GM12878 (cell line): Measurements from ENCODE around the gene JTB. TPM values are rescaled to one million over a fixed set of nuclear protein-coding genes. Genes with fewer than 3 reads are reported as not detected.

Source experiments
- ATAC-seq: fragments of 200-7000 bp; cut with Tn5 transposase; 3 replicates; pipeline ENCODE4 v1.9.1; 2020; ENCODE audit warnings: mild to moderate bottlenecking, moderate library complexity
- BruUV-seq: library from RNA; stranded (reverse); fragments of 400-500 nt; replicated peaks from 2 replicates; lab custom pipeline; 2021; lab: Mats Ljungman, UMichigan
- CTCF ChIA-PET: fragments of 300-600 bp; sonication (Branson Sonifier 250); formaldehyde crosslinking; extraction: SDS; loops from one replicate; lab custom pipeline; 2021; ENCODE audit warnings: inconsistent platforms; lab: Yijun Ruan, JAX
- POLR2A ChIA-PET: fragments of 350-600 bp; formaldehyde crosslinking; extraction: SDS; loops from one replicate; lab custom pipeline; 2021; ENCODE audit warnings: inconsistent platforms; lab: Charles Lee
- RAD21 ChIA-PET: fragments of 300-600 bp; sonication (Branson Sonifier 250); formaldehyde crosslinking; loops from one replicate; lab custom pipeline; 2023; ENCODE audit warnings: antibody characterized with exemption; ENCODE audit not compliant: unreplicated experiment; lab: Charles Lee
- SMC1A ChIA-PET: fragments of 300-600 bp; sonication (Branson Sonifier 250); formaldehyde crosslinking; loops from one replicate; lab custom pipeline; 2023; ENCODE audit not compliant: unreplicated experiment, uncharacterized antibody; lab: Charles Lee
- DNase-seq: peaks from one replicate; pipeline ENCODE4 v3.0.0-alpha.2; 2011; ENCODE audit warnings: low read depth, low spot score
- FAIRE-seq: peaks from 3 replicates; lab custom pipeline; 2011; peaks lifted over from hg19 to GRCh38; lab: Jason Lieb, UNC
- H2AFZ ChIP-seq: 2 replicates; pipeline ENCODE4 v1.6.0; 2011; ENCODE audit warnings: low read depth, low read length, control low read depth; ENCODE audit not compliant: control insufficient read depth
- H3K27ac ChIP-seq: 2 replicates; pipeline ENCODE4 v1.5.1; 2011; ENCODE audit warnings: control low read depth; ENCODE audit not compliant: control insufficient read depth, insufficient read depth
- H3K27me3 ChIP-seq, 2 experiments: replicated peaks in 1 of 2; 2 replicates each; pipeline versions ENCODE4 v1.6.0 to v1.6.1; 2011; ENCODE audit warnings: low read length in 1 of 2; ENCODE audit not compliant: control insufficient read depth in 2 of 2, insufficient read depth in 2 of 2
- H3K36me3 ChIP-seq, 2 experiments: 2 replicates each; pipeline ENCODE4 v1.5.1; 2011; ENCODE audit warnings: low read length in 1 of 2; ENCODE audit not compliant: control insufficient read depth in 2 of 2, insufficient read depth in 2 of 2
- H3K4me1 ChIP-seq: 2 replicates; pipeline ENCODE4 v1.6.1; 2011; ENCODE audit warnings: mild to moderate bottlenecking, low read length, moderate library complexity, mixed read lengths; ENCODE audit not compliant: control insufficient read depth, insufficient read depth
- H3K4me2 ChIP-seq: 2 replicates; pipeline ENCODE4 v1.6.0; 2011; ENCODE audit warnings: control low read depth; ENCODE audit not compliant: control insufficient read depth, insufficient read depth
- H3K4me3 ChIP-seq: fragments of 200-600 bp; sonication (generic); 2 replicates; pipeline ENCODE4 v1.5.1; 2016
- H3K79me2 ChIP-seq: 2 replicates; pipeline ENCODE4 v1.6.0; 2011; ENCODE audit warnings: low read length; ENCODE audit not compliant: control insufficient read depth, insufficient read depth
- H3K9ac ChIP-seq: 2 replicates; pipeline ENCODE4 v1.8.0; 2011; ENCODE audit warnings: low read length, control low read depth, mixed read lengths; ENCODE audit not compliant: control insufficient read depth, insufficient read depth
- H3K9me3 ChIP-seq: replicated peaks from 3 replicates; pipeline ENCODE4 v1.5.1; 2011; ENCODE audit warnings: mild to moderate bottlenecking, low read length; ENCODE audit not compliant: control insufficient read depth, insufficient read depth
- H4K20me1 ChIP-seq: 2 replicates; pipeline ENCODE4 v1.6.0; 2011; ENCODE audit not compliant: control insufficient read depth, insufficient read depth
- CBFB ChIP-seq: IDR thresholded peaks from 2 replicates; pipeline ENCODE4 v1.6.1; 2016; ENCODE audit warnings: antibody characterized with exemption, low read depth
- CHD1 ChIP-seq: IDR thresholded peaks from 2 replicates; pipeline ENCODE4 v1.6.1; 2012; ENCODE audit warnings: low read depth, low read length, improper control_type of control experiment
- EGR1 ChIP-seq, 2 experiments: IDR thresholded peaks; 1 replicate in 1 of 2; 2 replicates in 1 of 2; pipeline ENCODE4 v1.6.1; 2011 to 2012; ENCODE audit warnings: low read depth in 2 of 2, low read length in 2 of 2, borderline replicate concordance in 1 of 2, mild to moderate bottlenecking in 1 of 2, moderate library complexity in 1 of 2
- EP300 ChIP-seq, 2 experiments: fragments of 150-350 bp in 1 of 2; IDR thresholded peaks; 2 replicates each; pipeline ENCODE4 v1.6.1; 2011 to 2012; ENCODE audit warnings: low read depth in 2 of 2, low read length in 2 of 2, borderline replicate concordance in 1 of 2, improper control_type of control experiment in 1 of 2, inconsistent platforms in 1 of 2; ENCODE audit not compliant: control insufficient read depth in 1 of 2
- HDGF ChIP-seq: fragments of 450-650 bp; IDR thresholded peaks from 2 replicates; pipeline ENCODE4 v1.6.1; 2016; ENCODE audit warnings: antibody characterized with exemption
- IKZF1 ChIP-seq: fragments of 450-650 bp; conservative IDR thresholded peaks from 2 replicates; pipeline ENCODE4 v1.6.1; 2017; ENCODE audit warnings: antibody characterized with exemption, mild to moderate bottlenecking
- JUNB ChIP-seq: IDR thresholded peaks from 2 replicates; pipeline ENCODE4 v1.6.1; 2016; ENCODE audit warnings: antibody characterized with exemption, mild to moderate bottlenecking
- POLR2A ChIP-seq: IDR thresholded peaks from 2 replicates; pipeline ENCODE4 v1.6.1; 2011; ENCODE audit warnings: low read depth, mild to moderate bottlenecking, low read length
- POLR2AphosphoS5 ChIP-seq: IDR thresholded peaks from 2 replicates; pipeline ENCODE4 v1.6.1; 2011; ENCODE audit warnings: mild to moderate bottlenecking, low read length, inconsistent platforms
- RCOR1 ChIP-seq: conservative IDR thresholded peaks from 2 replicates; pipeline ENCODE4 v1.6.1; 2012; ENCODE audit warnings: low read depth, low read length, improper control_type of control experiment
- RUNX3 ChIP-seq: IDR thresholded peaks from 2 replicates; pipeline ENCODE4 v1.6.1; 2012; ENCODE audit warnings: low read length, inconsistent platforms
- SMAD5 ChIP-seq: IDR thresholded peaks from 2 replicates; pipeline ENCODE4 v1.6.1; 2016; ENCODE audit warnings: antibody characterized with exemption, low read depth
- SMARCA5 ChIP-seq: fragments of 450-650 bp; IDR thresholded peaks from 2 replicates; pipeline ENCODE4 v1.6.1; 2017; ENCODE audit warnings: mild to moderate bottlenecking
- SPI1 ChIP-seq: IDR thresholded peaks from 2 replicates; pipeline ENCODE4 v1.6.1; 2011; ENCODE audit warnings: low read depth, mild to moderate bottlenecking, low read length, moderate library complexity, borderline replicate concordance; ENCODE audit not compliant: insufficient read depth
- TARDBP ChIP-seq: IDR thresholded peaks from 2 replicates; pipeline ENCODE4 v1.6.1; 2016; ENCODE audit warnings: borderline replicate concordance
- TCF3 ChIP-seq: IDR thresholded peaks from 2 replicates; pipeline ENCODE4 v1.6.1; 2012; ENCODE audit warnings: low read depth, mild to moderate bottlenecking, low read length, borderline replicate concordance; ENCODE audit not compliant: insufficient read depth
- WGBS: methylation state at CpG from one replicate; pipeline ENCODE4 v1.1.6; 2016; ENCODE audit warnings: low lambda C conversion rate; ENCODE audit not compliant: insufficient replicate concordance, insufficient coverage; ENCODE audit errors: missing lambda C conversion rate; 5-methylcytosine and 5-hydroxymethylcytosine counted together
- in situ Hi-C: fragments of 300-500 bp; cut with MboI; formaldehyde crosslinking; loops from 9 replicates; pipeline ENCODE4 v1.14.3; 2018; ENCODE audit warnings: mixed read lengths
- intact Hi-C: fragments of 100-400 bp; cut with micrococcal nuclease; formaldehyde crosslinking; loops from one replicate; pipeline ENCODE4 v1.14.2; 2022; ENCODE audit not compliant: unreplicated experiment
- polyA plus RNA-seq, 11 experiments: library from polyadenylated mRNA; depleted of rRNA in 4 of 11; unstranded in 6 of 11; stranded (reverse) in 5 of 11; fragments of >200 nt; fragmentation: Nextera tagmentation in 4 of 11; fragmentation: Illumina TruSeq in 1 of 11; extraction: Ambion mirVana in 4 of 11; extraction: Trizol in 1 of 11; gene quantifications; 1 replicate in 1 of 11; 2 replicates in 10 of 11; pipeline versions ENCODE4 v1.2.1 to v1.2.3, GENCODE V29; 2011 to 2016; ENCODE audit warnings: inconsistent platforms in 2 of 11, missing spikeins in 2 of 11, low read depth in 1 of 11
- total RNA-seq, 4 experiments: library from RNA; depleted of rRNA in 3 of 4; stranded (reverse); fragments of >200 nt in 3 of 4; fragmentation: Illumina TruSeq in 1 of 4; extraction: Trizol in 1 of 4; gene quantifications; 2 replicates each; pipeline versions ENCODE4 v1.2.1 to v1.2.3, GENCODE V29; 2013 to 2021
- TF ChIP-seq, protein P1 (sequence below): fragments of 450-650 bp; IDR thresholded peaks from 2 replicates; pipeline ENCODE4 v1.6.1; 2016; ENCODE audit warnings: mild to moderate bottlenecking
- TF ChIP-seq, protein P2 (sequence below): fragments of 450-650 bp; IDR thresholded peaks from 2 replicates; pipeline ENCODE4 v1.6.1; 2017; ENCODE audit warnings: mild to moderate bottlenecking, low read depth, inconsistent platforms; ENCODE audit not compliant: poor library complexity, severe bottlenecking

The JTB gene
- total and polyA plus RNA-seq, 10 of the 15 experiments (the other 5 are each of a cell fraction or from before 2014, with no cell fraction given) = 25.0 to 298 (median 155) TPM

DNA sequence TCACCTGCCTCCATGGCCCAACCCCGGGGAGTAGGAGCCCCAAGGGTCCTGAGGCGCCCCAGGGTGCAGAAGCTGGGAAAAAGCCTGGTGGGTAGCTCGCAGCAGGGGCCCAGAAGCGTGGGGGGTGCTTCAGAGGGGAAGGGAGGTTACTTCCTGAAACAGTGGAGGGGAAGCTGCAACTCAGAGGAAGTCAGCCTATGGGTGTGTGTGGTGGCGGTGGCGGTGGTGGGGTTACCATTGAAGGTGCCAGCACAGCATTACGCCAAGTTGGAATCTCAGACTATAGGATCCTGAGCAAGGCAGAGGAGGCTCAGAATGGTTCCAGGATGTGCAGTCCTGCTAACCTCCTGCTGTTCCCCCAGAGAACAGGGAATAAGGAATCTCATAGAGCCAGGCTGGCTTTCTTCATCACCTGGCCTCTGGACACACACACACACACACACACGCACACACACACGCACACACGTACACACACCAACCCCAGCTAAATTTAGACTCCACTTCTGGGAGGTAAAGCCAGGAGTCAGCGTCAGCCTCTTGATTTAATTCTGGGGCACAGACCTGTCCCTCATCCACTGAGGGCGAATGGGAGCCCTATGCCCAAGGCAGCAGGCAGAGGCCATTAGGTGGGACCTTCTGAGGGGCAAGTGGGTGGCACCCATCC is 32.2 kb downstream of the JTB start:
- ChIA-PET CTCF (interaction anchor here (0.6 to 4.8 kb wide), 13 partner anchors 11 to 267 kb away, joined by 3 to 54 read pairs (median 8); partner anchors contain the start of genes CREB3L4, CRTC2, GATAD2B and NPR1), RAD21 (interaction anchor here (0.9 to 4.9 kb wide), 25 partner anchors 11 to 253 kb away, joined by 3 to 55 read pairs (median 5); partner anchors contain the start of genes CREB3L4, CRTC2, GATAD2B and JTB), SMC1A (interaction anchor here (0.7 to 4.5 kb wide), 25 partner anchors 9 to 273 kb away, joined by 3 to 59 read pairs (median 5); partner anchors contain the start of genes CREB3L4, GATAD2B, JTB and RAB13), POLR2A (interaction anchor here (0.9 to 5.3 kb wide), 14 partner anchors 9 to 311 kb away, joined by 3 to 83 read pairs (median 8); partner anchors contain the start of genes CHTOP, CREB3L4, GATAD2B and JTB)
- intact Hi-C loops = loop anchor here (1.0 to 2.0 kb wide), 2 partner anchors 22 kb away; partner anchors contain the start of genes CREB3L4 and GATAD2B
- Histone ChIP-seq H3K9ac (peak overlapping the region; percentile 99), H3K4me3 (peak overlapping the region; percentile 100), H3K4me1 (peaks cover 21% of the 10 kb centered on the region), H4K20me1 (no peaks in the 10 kb centered on the region), H3K36me3 (peaks cover 21 to 22% of the 10 kb centered on the region in 2 experiments; a peak in 3 of 4 replicates), H3K9me3 (no peaks in the 10 kb centered on the region), H3K79me2 (peaks cover 28% of the 10 kb centered on the region), H3K4me2 (peak overlapping the region; percentile 100), H3K27ac (peak overlapping the region; percentile 95), H2AFZ (peak overlapping the region; percentile 62), H3K27me3 (no peaks in the 10 kb centered on the region)
- in situ Hi-C loops = no loop called here
- ATAC-seq = peak; percentile 70
- WGBS = under 1% methylated on average over 12 of the region's 12 CpGs
- BruUV-seq = no TSS peak
- peak; percentile 98 for FAIRE-seq
- no peak for DNase-seq
- TF ChIP-seq SMARCA5 (peak; percentile 64; the same call in 1 of the 2 replicates), IKZF1 (0 out of 2 replicates have a peak, but pooled peaks have one; percentile 5), EP300 (IDR thresholded peaks at IDR 0.05; ENCODE audit: borderline replicate concordance in 1 of 2, control insufficient read depth in 1 of 2, low read depth in 2 of 2, low read length in 2 of 2) (no peak), TARDBP (no peak), HDGF (peak; percentile 66; the same call in 1 of the 2 replicates), SMAD5 (0 out of 2 replicates have a peak, but pooled peaks have one; percentile 49), EGR1 (IDR thresholded peaks at IDR 0.05; ENCODE audit: borderline replicate concordance in 1 of 2, low read depth in 2 of 2, low read length in 2 of 2) (peak in 1 of 2 experiments; percentile 32; a peak in 1 of 3 replicates), CBFB (0 out of 2 replicates have a peak, but pooled peaks have one; percentile 14), TCF3 (no peak), CHD1 (0 out of 2 replicates have a peak, but pooled peaks have one; percentile 19), POLR2A (peak; percentile 59; the same call in 1 of the 2 replicates), JUNB (no peak), RCOR1 (no peak), SPI1 (peak; percentile 75), POLR2AphosphoS5 (no peak), RUNX3 (peak; percentile 35; the same call in 1 of the 2 replicates)
- TF ChIP-seq, protein P1, sequence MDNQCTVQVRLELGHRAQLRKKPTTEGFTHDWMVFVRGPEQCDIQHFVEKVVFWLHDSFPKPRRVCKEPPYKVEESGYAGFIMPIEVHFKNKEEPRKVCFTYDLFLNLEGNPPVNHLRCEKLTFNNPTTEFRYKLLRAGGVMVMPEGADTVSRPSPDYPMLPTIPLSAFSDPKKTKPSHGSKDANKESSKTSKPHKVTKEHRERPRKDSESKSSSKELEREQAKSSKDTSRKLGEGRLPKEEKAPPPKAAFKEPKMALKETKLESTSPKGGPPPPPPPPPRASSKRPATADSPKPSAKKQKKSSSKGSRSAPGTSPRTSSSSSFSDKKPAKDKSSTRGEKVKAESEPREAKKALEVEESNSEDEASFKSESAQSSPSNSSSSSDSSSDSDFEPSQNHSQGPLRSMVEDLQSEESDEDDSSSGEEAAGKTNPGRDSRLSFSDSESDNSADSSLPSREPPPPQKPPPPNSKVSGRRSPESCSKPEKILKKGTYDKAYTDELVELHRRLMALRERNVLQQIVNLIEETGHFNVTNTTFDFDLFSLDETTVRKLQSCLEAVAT = peak; percentile 88
- TF ChIP-seq, protein P2, sequence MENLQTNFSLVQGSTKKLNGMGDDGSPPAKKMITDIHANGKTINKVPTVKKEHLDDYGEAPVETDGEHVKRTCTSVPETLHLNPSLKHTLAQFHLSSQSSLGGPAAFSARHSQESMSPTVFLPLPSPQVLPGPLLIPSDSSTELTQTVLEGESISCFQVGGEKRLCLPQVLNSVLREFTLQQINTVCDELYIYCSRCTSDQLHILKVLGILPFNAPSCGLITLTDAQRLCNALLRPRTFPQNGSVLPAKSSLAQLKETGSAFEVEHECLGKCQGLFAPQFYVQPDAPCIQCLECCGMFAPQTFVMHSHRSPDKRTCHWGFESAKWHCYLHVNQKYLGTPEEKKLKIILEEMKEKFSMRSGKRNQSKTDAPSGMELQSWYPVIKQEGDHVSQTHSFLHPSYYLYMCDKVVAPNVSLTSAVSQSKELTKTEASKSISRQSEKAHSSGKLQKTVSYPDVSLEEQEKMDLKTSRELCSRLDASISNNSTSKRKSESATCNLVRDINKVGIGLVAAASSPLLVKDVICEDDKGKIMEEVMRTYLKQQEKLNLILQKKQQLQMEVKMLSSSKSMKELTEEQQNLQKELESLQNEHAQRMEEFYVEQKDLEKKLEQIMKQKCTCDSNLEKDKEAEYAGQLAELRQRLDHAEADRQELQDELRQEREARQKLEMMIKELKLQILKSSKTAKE = peak; percentile 62
